HepG2 (cell line): Measurements from ENCODE around the gene ACP2. TPM values are rescaled to one million over a fixed set of nuclear protein-coding genes. Genes with fewer than 3 reads are reported as not detected.
A peak's percentile ranks its signal among the peaks of the same experiment; 100 is the strongest.

Experiments used
- AKAP8 ChIP-seq: sonication (generic); formaldehyde crosslinking; IDR thresholded peaks from 2 replicates; pipeline ENCODE4 v1.5.1; 2020; ENCODE audit warnings: mild to moderate bottlenecking, missing genetic modification reagents
- ATM ChIP-seq: fragments of 450-650 bp; IDR thresholded peaks from 2 replicates; pipeline ENCODE4 v1.7.1; 2017; ENCODE audit warnings: mild to moderate bottlenecking, borderline replicate concordance
- BORCS8-MEF2B ChIP-seq: sonication (generic); formaldehyde crosslinking; IDR thresholded peaks from 2 replicates; pipeline ENCODE4 v1.8.0; 2022; ENCODE audit warnings: mild to moderate bottlenecking, missing genetic modification reagents
- GATA4 ChIP-seq: sonication (generic); IDR thresholded peaks from 2 replicates; pipeline ENCODE4 v1.6.1; 2016; ENCODE audit warnings: antibody characterized with exemption, low read depth, borderline replicate concordance
- GATAD2A ChIP-seq: IDR thresholded peaks from 2 replicates; pipeline ENCODE4 v1.6.1; 2016
- HHEX ChIP-seq: IDR thresholded peaks from 2 replicates; pipeline ENCODE4 v1.6.1; 2016; ENCODE audit warnings: control low read depth
- HNRNPLL ChIP-seq: fragments of 200-400 bp; formaldehyde crosslinking; IDR thresholded peaks from 2 replicates; pipeline ENCODE4 v1.6.1; 2017; ENCODE audit warnings: mild to moderate bottlenecking, low read depth, low read length; ENCODE audit not compliant: poor library complexity, severe bottlenecking
- KDM2A ChIP-seq: sonication (generic); formaldehyde crosslinking; IDR thresholded peaks from 2 replicates; pipeline ENCODE4 v1.4.0; 2020; ENCODE audit warnings: low read depth, missing genetic modification reagents, borderline replicate concordance
- MTA1 ChIP-seq: sonication (generic); formaldehyde crosslinking; IDR thresholded peaks from 2 replicates; pipeline ENCODE4 v1.4.0; 2020; ENCODE audit warnings: missing genetic modification reagents, mild to moderate bottlenecking, borderline replicate concordance
- RFX5 ChIP-seq: IDR thresholded peaks from 2 replicates; pipeline ENCODE4 v1.6.1; 2011; ENCODE audit warnings: low read depth, low read length, improper control_type of control experiment
- RFXAP ChIP-seq: sonication (generic); formaldehyde crosslinking; IDR thresholded peaks from 2 replicates; pipeline ENCODE4 v1.4.0; 2020; ENCODE audit warnings: missing genetic modification reagents, borderline replicate concordance
- SOX6 ChIP-seq, 2 experiments: fragments of 450-650 bp in 1 of 2; sonication (generic) in 1 of 2; formaldehyde crosslinking in 1 of 2; IDR thresholded peaks; 2 replicates each; pipeline versions ENCODE4 v1.4.0 to v1.6.1; 2017 to 2020; ENCODE audit warnings: antibody characterized with exemption in 1 of 2, mild to moderate bottlenecking in 1 of 2, missing genetic modification reagents in 1 of 2
- WIZ ChIP-seq: sonication (generic); formaldehyde crosslinking; IDR thresholded peaks from 2 replicates; pipeline ENCODE4 v1.5.1; 2020; ENCODE audit warnings: mild to moderate bottlenecking, missing genetic modification reagents
- ZFY ChIP-seq: sonication (generic); formaldehyde crosslinking; IDR thresholded peaks from 2 replicates; pipeline ENCODE4 v1.4.0; 2020; ENCODE audit warnings: missing genetic modification reagents
- ZNF207 ChIP-seq: fragments of 450-650 bp; IDR thresholded peaks from 2 replicates; pipeline ENCODE4 v1.6.1; 2016; ENCODE audit warnings: antibody characterized with exemption, borderline replicate concordance
- ZNF234 ChIP-seq: sonication (generic); formaldehyde crosslinking; conservative IDR thresholded peaks from 2 replicates; pipeline ENCODE4 v1.5.1; 2020; ENCODE audit warnings: mild to moderate bottlenecking, missing genetic modification reagents
- ZNF619 ChIP-seq: sonication (generic); formaldehyde crosslinking; IDR thresholded peaks from 2 replicates; pipeline ENCODE4 v1.4.0; 2020; ENCODE audit warnings: mild to moderate bottlenecking, missing genetic modification reagents
- ZNF652 ChIP-seq: IDR thresholded peaks from 2 replicates; pipeline ENCODE4 v1.6.1; 2016; ENCODE audit warnings: low read depth, borderline replicate concordance
- ZNF777 ChIP-seq: sonication (generic); formaldehyde crosslinking; IDR thresholded peaks from 2 replicates; pipeline ENCODE4 v1.4.0; 2020; ENCODE audit warnings: missing genetic modification reagents
- polyA plus RNA-seq, 8 experiments: library from polyadenylated mRNA; depleted of rRNA in 3 of 8; stranded (reverse) in 7 of 8; unstranded in 1 of 8; fragments of >200 nt; fragmentation: Illumina TruSeq in 4 of 8; extraction: Trizol in 4 of 8; gene quantifications; 2 replicates each; pipeline versions ENCODE4 v1.2.1 to v1.2.3, GENCODE V29; 2011 to 2016; ENCODE audit warnings: low read depth in 4 of 8, missing spikeins in 1 of 8, mixed read lengths in 1 of 8; ENCODE audit not compliant: insufficient read depth in 1 of 8
- total RNA-seq, 5 experiments: library from RNA; depleted of rRNA; stranded (reverse); fragments of >200 nt; fragmentation: Illumina TruSeq; extraction: Trizol; gene quantifications; 2 replicates each; pipeline ENCODE4 v1.2.3, GENCODE V29; 2016; ENCODE audit warnings: low read depth in 1 of 5
- TF ChIP-seq, protein P1 (sequence below): sonication (generic); formaldehyde crosslinking; IDR thresholded peaks from 2 replicates; pipeline ENCODE4 v1.5.1; 2020; ENCODE audit warnings: missing genetic modification reagents, mild to moderate bottlenecking, borderline replicate concordance
- TF ChIP-seq, protein P2 (sequence below): sonication (generic); formaldehyde crosslinking; IDR thresholded peaks from 2 replicates; pipeline ENCODE4 v1.5.1; 2020; ENCODE audit warnings: mild to moderate bottlenecking, moderate library complexity, missing genetic modification reagents
- TF ChIP-seq, protein P3 (sequence below): IDR thresholded peaks from 2 replicates; pipeline ENCODE4 v1.6.1; 2016; ENCODE audit warnings: missing genetic modification reagents, missing compliant biosample characterization
- TF ChIP-seq, protein P4 (sequence below): sonication (generic); formaldehyde crosslinking; IDR thresholded peaks from 2 replicates; pipeline ENCODE4 v1.5.1; 2020; ENCODE audit warnings: mild to moderate bottlenecking, missing genetic modification reagents

The ACP2 gene
- total and polyA plus RNA-seq, 2 of the 13 experiments (the other 11 are each of a cell fraction or from before 2014, with no cell fraction given) = 17.7 to 20.2 TPM

DNA sequence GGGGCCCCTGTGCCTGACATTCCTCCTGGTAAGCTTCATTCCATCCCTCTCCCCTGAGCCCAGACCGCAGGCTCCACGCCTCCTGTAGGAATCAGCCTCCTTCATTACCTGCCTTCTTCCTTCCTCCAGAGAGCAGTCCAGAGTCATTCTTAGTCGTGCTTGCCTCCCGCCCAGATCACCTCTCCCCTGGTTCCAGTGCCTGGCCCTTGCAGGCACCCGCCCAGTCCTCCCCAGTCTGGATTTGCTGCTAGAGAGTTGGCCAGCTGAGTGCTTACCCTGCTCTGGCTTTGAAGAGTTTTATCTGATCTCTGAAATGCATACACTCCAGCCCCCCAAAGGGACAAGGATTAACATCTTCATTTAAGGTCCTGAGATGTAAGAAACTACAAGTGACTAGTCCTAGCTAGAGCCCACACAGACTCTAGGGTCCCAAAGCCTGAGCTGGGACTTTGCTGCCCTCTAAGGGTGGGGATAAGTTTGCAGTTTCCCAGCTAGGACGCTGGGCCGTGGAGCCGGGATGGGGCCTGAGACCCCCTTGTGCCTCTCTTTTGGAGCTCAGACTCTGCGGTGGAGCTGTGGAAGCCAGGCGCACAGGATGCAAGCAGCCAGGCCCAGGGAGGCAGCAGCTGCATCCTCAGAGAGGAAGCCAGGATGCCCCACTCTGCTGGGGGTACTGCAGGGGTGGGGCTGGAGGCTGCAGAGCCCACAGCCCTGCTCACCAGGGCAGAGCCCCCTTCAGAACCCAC is 10.8 kb upstream of the ACP2 start (continued):
- TF ChIP-seq, protein P1, sequence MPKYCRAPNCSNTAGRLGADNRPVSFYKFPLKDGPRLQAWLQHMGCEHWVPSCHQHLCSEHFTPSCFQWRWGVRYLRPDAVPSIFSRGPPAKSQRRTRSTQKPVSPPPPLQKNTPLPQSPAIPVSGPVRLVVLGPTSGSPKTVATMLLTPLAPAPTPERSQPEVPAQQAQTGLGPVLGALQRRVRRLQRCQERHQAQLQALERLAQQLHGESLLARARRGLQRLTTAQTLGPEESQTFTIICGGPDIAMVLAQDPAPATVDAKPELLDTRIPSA (CRISPR knock-in tag) = no peak
- TF ChIP-seq BORCS8-MEF2B (CRISPR knock-in tag) (no peak), ATM (no peak), MTA1 (no peak), SOX6 (IDR thresholded peaks at IDR 0.05) (no peak), SOX6 (CRISPR knock-in tag; IDR thresholded peaks at IDR 0.05) (peak; percentile 24; the same call in 1 of the 2 replicates), HHEX (CRISPR knock-in tag) (no peak), WIZ (no peak), ZNF619 (0 out of 2 replicates have a peak, but pooled peaks have one; percentile 26), RFX5 (no peak), GATA4 (no peak), ZNF234 (CRISPR knock-in tag) (no peak), ZNF207 (no peak), RFXAP (CRISPR knock-in tag) (peak; percentile 45; the same call in 1 of the 2 replicates), ZNF777 (CRISPR knock-in tag) (no peak), ZFY (peak; percentile 46; the same call in 1 of the 2 replicates), HNRNPLL (no peak), AKAP8 (peak; percentile 56; the same call in 1 of the 2 replicates), ZNF652 (no peak), KDM2A (CRISPR knock-in tag) (peak; percentile 69), GATAD2A (CRISPR knock-in tag) (0 out of 2 replicates have a peak, but pooled peaks have one; percentile 34)
- TF ChIP-seq, protein P2, sequence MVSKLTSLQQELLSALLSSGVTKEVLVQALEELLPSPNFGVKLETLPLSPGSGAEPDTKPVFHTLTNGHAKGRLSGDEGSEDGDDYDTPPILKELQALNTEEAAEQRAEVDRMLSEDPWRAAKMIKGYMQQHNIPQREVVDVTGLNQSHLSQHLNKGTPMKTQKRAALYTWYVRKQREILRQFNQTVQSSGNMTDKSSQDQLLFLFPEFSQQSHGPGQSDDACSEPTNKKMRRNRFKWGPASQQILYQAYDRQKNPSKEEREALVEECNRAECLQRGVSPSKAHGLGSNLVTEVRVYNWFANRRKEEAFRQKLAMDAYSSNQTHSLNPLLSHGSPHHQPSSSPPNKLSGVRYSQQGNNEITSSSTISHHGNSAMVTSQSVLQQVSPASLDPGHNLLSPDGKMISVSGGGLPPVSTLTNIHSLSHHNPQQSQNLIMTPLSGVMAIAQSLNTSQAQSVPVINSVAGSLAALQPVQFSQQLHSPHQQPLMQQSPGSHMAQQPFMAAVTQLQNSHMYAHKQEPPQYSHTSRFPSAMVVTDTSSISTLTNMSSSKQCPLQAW (CRISPR knock-in tag) = peak; percentile 74
- TF ChIP-seq, protein P3, sequence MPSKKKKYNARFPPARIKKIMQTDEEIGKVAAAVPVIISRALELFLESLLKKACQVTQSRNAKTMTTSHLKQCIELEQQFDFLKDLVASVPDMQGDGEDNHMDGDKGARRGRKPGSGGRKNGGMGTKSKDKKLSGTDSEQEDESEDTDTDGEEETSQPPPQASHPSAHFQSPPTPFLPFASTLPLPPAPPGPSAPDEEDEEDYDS = 0 out of 2 replicates have a peak, but pooled peaks have one; percentile 10
- TF ChIP-seq, protein P4, sequence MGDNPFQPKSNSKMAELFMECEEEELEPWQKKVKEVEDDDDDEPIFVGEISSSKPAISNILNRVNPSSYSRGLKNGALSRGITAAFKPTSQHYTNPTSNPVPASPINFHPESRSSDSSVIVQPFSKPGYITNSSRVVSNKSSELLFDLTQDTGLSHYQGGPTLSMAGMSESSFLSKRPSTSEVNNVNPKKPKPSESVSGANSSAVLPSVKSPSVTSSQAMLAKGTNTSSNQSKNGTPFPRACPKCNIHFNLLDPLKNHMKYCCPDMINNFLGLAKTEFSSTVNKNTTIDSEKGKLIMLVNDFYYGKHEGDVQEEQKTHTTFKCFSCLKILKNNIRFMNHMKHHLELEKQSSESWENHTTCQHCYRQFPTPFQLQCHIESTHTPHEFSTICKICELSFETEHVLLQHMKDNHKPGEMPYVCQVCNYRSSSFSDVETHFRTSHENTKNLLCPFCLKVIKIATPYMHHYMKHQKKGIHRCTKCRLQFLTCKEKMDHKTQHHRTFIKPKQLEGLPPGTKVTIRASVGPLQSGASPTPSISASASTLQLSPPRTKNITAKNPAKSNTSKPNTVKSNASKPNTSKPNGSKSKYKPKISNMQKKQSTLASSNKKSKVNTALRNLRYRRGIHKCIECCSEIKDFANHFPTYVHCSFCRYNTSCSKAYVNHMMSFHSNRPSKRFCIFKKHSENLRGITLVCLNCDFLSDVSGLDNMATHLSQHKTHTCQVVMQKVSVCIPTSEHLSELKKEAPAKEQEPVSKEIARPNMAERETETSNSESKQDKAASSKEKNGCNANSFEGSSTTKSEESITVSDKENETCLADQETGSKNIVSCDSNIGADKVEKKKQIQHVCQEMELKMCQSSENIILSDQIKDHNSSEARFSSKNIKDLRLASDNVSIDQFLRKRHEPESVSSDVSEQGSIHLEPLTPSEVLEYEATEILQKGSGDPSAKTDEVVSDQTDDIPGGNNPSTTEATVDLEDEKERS (CRISPR knock-in tag) = 0 out of 2 replicates have a peak, but pooled peaks have one; percentile 44
